Measurements from ENCODE around the gene IFT80.

The IFT80 gene

DNA sequence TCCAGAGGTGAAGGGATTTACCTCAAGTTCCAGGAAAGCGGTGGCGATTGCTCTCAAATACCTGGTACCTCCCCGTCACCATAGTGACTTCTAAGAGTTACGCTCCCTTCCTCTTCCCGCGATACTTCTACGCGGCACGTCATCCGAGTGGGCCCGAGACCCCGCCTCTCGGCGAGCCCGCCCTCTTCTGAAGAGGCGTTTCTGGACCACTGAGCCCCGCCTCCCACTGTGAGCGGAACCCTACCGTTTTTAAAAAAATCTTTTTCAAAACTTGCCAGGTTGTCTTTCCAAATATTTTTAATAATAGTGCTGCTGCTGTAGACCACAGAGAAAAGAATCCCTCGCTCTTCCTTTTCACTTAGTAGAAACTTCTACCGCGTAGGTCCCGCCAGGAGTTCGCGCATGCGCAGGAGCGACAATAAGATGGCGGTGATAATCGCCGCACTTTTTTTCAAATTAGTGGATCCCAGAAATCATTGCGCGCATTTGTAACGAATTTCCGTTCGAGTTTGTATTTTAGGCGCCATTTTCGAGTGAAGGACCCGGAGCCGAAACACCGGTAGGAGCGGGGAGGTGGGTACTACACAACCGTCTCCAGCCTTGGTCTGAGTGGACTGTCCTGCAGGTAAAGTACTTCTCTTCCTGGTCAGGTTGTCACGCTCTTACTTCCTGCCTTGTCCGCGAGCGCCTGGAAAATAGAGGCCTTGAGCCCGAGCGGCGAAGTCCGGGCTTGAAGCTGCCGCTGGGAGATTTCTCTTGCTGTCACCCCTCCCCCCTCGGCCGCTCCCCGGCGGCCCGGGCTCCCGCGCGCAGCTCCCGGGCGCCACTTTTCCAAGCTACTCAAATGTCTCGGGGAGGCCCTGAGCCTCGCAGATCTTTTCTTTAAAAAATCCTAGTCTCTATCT is at the start of gene IFT80, which contains the start of gene SMC4:
TSS of gene IFT80 (minus strand) at position 101 of the 905 bp plus-strand sequence. CDS start 14,625 bp downstream, outside the sequence.
TSS of gene SMC4 (plus strand) at position 526 of the 905 bp plus-strand sequence. CDS start 1,177 bp downstream, outside the sequence.
- peak; percentile 91 for DNase-seq (ENCODE audit: low read depth)

DNA sequence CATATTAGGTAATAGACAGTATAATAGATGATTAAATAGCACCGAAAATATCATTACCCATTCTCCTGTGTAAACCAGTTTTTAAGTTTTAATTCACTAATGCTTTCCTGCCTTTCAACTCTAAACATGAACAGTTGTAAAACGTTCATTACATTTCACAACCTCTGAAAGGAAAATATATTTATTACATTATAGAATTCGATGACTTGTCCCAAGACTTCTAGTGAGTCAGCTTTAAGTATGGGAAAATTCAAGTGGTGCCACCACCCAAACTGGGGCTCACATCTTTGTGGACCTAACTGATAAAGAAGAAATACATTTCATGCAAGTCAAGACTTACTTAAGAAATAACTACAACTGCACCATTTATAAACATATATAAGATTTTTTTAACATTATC is 48.5 kb upstream of the IFT80 start:
- no peak for DNase-seq (ENCODE audit: low read depth)

DNA sequence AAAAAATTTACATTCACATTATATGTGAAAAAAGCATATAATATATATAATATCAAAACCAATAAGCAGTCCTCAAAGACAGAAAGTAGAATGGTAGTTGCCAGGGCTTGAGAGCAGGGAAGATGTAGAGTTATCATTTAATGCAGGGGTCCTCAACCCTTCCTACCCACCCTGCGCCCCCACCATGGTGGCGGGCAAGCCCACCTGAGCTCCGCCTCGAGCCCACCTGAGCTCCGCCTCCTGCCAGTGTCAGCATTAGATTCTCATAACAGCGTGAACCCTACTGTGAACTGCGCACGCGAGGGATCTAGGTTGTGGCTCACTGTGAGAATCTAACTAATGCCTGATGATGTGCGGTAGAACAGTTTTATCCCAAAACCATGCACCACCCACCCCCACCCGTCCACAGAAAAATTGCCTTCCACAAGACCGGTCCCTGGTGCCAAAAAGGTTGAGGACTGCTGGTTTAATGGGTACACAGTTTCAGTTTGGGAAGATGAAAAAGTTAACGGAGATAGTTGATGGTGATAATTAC is 47.6 kb upstream of the IFT80 start:
- DNase-seq (ENCODE audit: low read depth), result no peak

DNA sequence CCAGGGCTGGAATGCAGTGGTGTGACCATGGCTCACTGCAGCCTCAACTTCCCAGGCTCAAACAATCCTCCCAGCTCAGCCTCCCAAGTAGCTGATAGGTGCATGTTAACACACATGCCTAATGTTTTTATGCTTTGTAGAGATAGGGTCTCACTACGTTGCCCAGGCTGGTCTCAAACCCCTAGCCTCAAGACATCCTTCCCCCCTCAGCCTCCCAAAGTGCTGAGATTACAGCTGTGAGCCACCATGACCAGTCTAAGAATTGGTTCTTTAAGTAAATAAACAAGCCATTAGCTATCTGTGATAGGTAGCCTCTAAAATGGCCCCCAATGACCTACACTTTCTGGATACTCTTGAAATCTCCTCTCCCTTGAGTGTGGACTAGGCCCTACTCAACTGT is 46.8 kb upstream of the IFT80 start:
- DNase-seq (ENCODE audit: low read depth), result no peak

DNA sequence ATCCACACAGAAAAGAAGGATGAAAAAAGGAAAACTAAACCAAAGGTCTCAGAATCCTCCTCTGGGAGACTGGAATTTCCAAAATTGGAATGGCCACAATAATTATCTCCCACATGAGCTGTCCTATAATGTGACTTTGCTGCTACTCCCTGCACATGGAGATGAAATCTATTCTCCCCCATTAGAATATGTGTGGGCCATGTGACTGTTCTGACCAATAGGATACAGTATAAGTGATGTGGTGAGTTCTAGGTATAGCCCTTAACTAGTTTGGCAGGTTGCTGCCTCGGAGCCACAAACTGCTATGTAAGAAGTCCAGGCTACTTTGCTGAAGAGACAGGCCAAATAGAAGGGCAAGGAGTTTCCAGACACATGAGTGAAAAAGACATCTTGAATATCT is 45.4 kb upstream of the IFT80 start:
- DNase-seq (ENCODE audit: low read depth), result no peak

DNA sequence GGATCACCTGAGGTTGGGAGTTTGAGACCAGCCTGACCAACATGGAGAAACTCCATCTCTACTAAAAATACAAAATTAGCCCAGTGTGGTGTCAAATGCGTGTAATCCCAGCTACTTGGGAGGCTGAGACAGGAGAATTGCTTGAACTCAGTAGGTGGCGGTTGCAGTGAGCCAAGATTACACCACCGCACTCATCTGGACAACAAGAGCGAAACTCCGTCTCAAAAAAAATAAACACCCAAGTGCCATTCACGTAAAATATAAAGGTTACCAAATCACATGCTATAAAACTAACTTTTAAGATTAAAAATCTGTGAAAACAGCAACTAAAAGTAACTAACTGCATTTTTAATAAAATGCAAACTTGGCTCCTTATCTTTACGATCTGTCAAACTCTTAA is 41.7 kb upstream of the IFT80 start:
- DNase-seq (ENCODE audit: low read depth), result no peak

DNA sequence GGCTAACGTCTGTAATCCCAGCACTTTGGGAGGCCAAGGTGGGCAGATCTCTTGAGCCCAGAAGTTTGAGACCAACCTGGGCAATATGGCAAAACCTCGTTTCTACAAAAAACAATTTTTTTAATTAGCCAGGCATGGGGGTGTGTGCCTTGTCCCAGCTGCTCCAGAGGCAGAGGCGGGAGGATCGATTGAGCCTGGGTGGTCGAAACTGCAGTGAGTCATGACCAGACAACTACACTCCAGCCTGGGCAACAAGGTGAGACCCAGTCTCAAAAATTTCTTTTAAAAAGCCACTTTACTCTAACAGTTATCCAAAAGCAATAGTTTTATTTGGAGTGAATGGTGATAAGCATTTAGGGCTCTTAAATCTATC is 38.0 kb upstream of the IFT80 start:
- no peak for DNase-seq (ENCODE audit: low read depth)

DNA sequence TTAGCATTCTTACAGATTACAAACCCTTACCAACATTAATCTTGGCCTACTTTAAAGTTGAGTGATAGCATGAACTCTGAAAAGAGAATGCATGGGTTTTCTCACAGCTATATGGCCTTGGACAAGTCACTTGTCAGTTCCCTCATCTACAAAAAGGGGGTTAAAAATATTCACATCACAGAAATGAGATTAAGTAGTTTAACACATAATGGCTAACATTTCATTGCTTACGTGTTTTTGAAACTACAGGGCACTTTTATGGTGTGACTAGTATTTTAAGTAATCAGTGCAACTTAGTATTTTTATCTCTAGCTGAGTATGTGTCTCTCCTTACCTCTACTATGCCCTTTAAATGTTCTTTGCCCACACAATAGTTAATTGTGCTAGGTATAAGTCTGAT is 36.7 kb upstream of the IFT80 start:
- DNase-seq (ENCODE audit: low read depth), result no peak

DNA sequence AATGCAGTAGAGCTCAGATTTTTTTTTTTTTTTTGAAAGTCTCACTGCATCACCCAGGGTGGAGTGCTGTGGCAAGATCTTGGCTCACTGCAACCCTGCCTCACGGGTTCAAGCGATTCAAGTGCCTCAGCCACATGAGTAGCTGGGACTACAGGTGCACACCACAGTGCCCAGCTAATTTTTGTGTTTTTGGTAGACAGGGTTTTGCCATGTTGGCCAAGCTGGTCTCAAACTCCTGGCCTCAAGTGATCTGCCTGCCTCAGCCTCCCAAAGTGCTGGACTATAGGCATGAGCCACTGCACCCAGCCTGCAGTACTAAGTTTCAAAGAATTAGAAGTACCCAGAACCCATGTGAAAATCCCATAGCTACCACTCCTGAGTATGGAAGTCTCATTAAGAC is 36.1 kb upstream of the IFT80 start:
- no peak for DNase-seq (ENCODE audit: low read depth)

DNA sequence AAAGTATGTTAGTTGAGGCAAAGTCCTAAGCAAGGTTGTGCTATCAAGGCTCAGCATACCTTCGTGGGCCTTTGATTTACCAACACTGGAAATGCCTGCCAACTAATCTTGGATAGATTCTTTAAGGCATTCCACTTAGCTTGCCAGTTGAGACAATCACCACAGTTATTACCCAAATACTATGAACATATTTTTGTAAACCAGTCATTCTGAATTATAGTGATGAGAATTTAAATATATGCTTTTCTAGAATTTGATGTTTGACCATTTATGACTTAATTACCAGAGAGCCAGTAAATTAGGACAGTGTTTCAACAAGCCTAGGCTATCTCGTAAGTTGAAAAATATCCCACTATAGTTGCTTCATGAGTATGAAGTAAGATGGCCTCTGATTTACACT is 35.0 kb upstream of the IFT80 start:
- no peak for DNase-seq (ENCODE audit: low read depth)

DNA sequence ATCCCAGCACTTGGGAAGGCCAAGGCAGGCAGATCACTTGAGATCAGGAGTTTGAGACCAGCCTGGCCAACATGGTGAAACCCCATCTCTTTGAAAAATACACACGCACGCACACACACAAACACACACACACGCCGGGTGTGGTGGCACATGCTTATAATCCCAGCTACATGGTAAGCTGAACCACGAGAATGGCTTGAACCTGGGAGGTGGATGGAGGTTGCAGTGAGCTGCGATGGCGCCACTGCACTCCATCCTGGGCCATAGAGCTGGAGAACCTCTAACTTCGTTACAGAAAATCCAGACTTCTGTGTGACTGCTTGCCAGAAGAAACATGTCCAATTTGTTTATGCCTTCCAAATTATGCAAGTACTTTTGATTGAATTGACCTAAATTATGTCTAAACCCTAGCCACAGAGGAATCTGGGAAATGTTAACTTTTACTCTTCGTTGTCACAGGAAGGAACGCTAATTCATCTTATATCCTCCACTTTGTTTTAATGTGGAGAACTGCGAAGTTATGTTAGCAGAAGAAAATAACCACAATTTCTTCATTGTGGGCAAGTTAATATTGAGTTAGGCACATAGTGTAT is 28.9 kb upstream of the IFT80 start:
- no peak for DNase-seq (ENCODE audit: low read depth)

DNA sequence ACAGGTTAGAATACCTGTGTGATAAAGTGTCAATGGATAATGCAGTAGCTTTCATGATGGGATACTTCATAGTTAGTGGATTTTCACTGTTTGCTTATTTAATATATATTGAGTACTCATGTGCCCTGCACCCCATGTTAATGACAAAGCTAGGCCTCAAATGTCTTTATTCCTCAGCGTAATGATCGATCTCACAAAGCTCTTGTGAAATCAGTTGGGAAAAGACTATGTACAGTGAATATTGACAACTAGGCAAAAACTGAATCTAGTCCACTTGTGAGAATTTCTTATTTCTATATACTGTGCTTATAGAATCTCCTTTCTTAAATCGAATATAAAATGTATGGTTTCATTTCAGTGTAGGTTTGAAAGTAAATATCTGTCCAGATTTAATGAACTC is 18.3 kb upstream of the IFT80 start:
- DNase-seq (ENCODE audit: low read depth), result no peak

DNA sequence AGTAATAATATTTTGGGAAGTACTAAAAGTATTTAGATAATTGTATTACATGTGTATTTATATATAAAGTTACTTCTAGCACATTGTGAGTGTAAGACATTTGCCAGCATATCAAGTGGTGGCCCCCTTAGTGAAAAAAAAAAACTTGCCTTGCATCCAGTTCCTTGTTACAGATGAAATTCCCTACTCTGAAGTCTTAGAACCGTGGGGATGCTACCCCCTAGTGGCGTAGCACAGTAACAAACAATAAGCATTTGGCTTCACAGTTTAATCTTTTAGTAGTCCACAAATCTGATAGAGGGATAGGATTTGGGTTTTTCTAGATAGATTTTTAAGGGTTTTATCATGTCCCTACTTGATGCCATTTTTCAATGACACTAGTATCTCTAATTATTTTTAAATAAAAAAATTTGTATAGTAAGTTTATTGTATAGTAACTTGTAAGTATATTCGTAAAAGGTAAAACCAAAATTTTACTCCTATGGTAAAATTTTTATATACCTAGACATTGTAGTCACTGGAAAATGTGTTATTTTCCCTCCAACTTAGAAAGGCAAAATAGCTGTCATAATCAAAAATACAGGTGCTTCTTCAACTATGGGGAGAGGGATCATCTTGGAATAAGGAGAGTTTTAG is 14.7 kb upstream of the IFT80 start:
- peak; percentile 37 for DNase-seq (ENCODE audit: low read depth)

DNA sequence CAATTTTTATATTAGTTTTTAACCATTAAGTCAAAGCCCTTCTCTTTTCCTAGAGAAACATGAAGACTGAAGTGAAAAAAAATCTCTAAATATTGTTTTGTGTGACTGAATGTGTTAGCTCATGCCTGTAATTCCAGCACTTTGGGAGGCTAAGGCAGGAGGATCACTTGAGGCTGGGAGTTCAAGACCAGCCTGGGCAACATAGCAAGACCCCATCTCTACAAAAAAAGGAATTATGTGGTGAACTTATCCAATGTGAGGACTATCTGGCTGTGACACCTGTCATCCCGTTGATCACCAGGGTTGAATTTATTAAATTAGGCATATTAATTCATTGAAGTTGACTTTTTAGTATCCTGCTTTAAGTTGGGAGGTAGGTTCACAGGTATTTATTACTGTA is 13.5 kb upstream of the IFT80 start:
- no peak for DNase-seq (ENCODE audit: low read depth)

DNA sequence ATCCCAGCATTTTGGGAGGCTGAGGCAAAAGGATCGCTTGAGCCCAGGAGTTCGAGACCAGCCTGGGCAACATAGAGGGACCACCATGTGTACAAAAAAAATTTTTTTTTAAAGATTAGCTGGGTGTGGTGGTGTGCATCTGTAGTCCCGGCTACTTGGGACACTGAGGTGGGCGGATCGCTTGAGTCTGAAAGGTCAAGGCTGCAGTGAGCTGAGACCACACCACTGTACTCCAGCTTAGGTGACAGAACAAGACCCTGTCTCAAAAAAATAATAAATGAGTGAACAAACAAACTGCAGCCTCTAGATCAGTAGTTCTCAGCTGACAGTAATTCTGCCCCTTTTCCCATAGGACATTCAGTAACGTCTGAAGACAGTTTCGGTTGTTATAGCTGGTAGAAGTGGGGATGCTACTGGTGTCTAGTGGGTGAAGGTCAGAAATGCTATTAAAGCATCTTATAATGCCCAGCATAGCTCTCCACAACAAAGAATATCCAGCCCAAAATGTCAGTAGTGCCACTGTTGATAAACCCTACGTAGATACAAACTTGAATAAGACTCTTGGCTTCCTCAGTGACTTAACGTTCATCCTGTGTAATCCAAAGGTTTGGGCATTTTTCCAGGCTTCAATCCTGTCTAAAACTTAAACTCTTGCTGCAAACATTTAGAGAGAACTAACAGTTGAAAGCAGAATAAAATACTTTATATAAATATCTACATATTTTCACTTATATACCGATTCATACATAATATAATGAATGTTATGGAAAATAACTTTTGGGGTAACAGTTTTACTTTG is 11.0 kb upstream of the IFT80 start:
- no peak for DNase-seq (ENCODE audit: low read depth)

DNA sequence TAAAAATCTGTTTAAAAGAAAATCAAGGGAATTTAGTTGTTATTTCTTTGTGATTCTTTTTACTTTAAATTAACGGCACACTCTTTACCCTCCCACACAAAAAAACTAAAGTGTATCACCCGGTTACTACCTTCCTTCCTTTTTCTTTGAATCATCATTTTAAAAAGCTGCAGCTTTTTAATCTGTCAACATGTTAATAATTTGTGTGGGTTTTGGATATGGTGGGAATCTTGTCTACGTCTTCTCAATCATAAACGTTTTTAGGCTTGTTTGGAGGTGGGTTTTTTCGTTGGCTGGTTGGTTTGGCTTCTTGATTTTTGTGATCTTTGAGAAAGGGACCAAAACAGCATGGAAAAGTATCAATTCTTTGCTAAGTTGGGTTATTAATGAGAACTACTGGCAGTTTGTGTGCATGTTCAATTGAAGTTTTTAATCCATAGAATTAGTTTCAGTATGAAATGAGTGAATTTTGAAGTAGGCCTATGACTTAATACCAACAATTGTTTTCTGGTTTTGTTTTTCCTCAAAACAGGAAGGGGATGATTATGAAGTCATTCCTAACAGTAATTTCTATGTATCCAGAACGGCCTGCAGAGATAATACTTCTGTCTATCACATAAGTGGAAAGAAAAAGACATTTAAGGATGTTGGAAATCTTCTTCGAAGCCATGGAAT is 4.9 kb upstream of the IFT80 start:
- no peak for DNase-seq (ENCODE audit: low read depth)

DNA sequence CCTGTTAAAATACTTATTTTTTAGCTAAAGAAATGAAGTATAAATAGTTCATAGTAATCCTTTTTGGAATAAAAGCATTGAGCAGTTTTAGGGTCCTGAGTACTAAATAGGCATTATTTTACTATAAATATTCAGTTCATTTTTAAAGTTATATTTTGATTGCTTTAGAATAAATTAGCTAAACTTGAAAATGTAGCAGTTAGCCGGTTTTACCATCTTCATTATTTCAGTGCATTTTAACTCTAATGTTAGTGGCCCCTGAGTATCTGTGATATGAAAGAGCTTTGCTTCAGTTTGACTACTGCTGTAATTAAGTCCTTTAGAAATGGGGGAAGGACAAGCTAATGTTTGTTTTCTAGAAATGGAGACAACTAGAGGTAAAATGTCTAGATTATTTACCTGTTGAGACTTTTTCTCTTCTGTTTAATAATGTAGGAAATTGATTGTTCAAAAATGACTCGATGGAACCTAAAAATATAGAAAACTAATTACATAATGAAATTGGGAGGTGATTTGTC is 4.1 kb upstream of the IFT80 start:
- DNase-seq (ENCODE audit: low read depth), result no peak

DNA sequence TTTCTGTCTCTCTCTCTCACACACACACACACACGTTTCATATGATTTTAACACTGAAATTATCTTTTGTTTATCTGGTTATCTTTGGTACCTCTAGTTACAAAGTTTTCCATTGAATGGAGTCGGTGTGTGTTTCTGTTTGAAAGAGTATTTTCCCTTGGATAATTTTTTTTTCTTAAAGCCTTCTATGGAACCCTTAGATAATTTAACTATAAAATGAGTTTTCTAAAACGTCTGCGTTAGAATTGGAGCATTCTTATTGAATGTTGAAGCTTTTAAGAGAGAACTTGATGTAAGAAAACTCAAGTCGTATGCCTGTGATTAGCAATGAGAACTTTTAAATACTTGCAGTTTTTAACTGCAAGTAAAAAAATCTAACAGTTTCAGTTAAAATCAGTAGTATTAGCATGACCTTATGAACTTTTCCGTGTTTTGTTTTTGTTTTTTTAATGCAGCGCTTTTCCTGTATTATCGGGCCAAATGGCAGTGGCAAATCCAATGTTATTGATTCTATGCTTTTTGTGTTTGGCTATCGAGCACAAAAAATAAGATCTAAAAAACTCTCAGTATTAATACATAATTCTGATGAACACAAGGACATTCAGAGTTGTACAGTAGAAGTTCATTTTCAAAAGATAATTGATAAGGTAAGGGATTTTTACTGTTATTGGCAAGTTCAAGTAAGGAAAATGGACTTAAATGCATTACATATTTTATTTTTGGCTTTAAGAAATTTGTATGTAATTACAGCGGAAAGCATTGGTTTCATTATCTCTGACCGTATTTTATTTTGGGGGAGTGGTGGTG is 3.4 kb upstream of the IFT80 start:
- no peak for DNase-seq (ENCODE audit: low read depth)

DNA sequence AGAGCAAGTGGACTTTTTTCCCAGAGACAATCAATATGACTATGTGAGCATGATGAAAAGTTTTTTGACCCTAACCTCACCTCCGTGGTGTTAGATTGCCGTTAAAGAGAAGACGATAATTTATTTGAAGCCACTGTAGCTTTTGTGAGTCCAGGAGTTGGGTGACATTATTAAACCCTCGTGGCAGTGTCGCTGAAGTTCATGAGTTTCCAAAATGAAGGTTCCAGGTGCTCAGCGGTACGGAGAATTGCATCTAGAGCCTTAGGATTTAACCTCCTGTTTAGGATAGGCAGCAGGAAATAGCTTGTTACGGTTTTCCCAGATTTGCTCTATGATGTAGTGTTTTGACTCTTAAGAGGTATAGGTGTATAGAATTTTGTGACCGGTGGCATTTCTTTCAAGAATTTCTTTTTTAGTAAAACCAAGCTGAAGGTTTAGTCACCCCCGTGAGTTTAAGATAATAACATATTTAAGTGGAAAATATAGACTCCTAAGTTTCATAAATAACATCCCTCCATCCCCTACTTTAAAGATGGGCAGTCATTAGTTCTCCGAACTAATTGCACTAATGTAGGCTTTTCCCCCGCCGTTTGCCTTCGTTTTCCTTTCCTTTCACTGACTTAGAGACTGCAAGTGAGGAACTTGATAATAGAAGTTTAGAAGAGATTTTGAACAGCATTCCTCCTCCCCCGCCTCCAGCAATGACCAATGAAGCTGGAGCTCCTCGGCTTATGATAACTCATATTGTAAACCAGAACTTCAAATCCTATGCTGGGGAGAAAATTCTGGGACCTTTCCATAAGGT is 2.5 kb upstream of the IFT80 start:
- DNase-seq (ENCODE audit: low read depth), result no peak
